ENCODE results near the gene NTF4.

NTF4 gene

GRCh38 chr19:49091391-49092038 lies 26.9 kb upstream of the NTF4 start:
- no peak for DNase-seq (ENCODE audit: low spot score)

- DNase-seq (ENCODE audit: low spot score): no peak
Observed at GRCh38 chr19:49086296-49086695, 21.7 kb upstream of the NTF4 start.

DNA sequence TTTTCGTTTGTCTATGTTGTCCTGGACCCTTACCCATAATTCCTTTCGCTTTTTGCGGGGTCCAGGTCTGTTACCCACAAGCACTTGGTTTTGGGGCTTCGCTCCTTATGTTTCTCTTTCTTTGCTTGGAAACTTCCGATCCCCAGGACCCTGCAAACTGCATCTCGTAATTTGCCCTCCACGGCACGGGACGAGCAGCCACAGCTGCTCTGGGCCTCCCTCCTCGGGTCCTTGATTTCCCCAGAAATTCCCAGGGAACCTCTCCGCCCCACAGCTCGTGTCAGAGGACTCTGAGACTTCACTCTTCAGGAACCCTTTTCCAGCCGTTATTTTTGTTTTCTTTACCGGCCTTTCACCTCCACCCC lies 21.2 kb upstream of the NTF4 start:
- no peak for DNase-seq (ENCODE audit: low spot score)

DNA sequence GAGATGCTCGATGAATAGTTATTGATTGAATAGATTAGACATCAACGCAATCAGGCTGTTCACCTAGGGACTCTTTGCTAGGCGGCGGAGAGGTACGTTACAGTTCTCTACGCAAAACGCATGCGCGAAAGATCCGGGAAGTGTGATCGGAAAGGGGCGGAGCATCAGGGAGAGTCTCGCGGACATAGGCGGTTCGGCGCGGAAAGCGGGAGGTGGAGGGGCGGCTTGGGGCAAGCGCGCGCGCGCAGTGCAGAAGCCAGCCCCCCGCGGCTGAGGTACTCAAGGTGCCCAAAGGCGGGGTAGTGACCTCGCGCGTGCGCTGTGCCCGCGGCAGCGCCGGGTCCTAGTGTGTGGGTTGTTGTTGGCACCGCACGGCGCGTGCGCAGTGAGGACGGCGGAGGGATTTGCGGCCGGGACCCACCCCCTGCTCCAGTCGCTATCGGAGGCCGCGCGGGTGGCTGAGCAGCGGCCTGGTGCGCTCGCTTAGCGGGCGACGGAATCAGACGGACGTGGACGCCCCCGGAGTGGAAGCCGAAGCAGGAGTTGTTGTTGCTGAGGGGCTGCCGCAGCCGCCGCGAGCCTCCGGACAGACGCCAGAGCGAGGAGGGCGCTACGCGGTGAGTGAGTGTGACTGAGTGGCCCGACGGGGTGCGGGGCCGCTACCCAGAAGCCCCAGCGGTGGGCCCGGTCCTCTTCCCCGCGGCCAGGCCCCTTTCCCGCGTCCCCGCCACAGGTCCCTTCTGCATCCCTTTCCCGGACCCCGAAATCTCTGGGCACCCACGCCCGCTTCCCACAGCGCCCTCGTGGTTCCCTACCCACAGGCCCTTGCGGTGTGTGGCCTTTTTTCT lies 20.6 kb upstream of the NTF4 start, which contains the start of gene SNRNP70:
TSS of gene SNRNP70 (plus strand) at position 432 of the 848 bp plus-strand sequence. CDS start 964 bp downstream, outside the sequence.
- peak; percentile 100 for DNase-seq (ENCODE audit: low spot score)

DNA sequence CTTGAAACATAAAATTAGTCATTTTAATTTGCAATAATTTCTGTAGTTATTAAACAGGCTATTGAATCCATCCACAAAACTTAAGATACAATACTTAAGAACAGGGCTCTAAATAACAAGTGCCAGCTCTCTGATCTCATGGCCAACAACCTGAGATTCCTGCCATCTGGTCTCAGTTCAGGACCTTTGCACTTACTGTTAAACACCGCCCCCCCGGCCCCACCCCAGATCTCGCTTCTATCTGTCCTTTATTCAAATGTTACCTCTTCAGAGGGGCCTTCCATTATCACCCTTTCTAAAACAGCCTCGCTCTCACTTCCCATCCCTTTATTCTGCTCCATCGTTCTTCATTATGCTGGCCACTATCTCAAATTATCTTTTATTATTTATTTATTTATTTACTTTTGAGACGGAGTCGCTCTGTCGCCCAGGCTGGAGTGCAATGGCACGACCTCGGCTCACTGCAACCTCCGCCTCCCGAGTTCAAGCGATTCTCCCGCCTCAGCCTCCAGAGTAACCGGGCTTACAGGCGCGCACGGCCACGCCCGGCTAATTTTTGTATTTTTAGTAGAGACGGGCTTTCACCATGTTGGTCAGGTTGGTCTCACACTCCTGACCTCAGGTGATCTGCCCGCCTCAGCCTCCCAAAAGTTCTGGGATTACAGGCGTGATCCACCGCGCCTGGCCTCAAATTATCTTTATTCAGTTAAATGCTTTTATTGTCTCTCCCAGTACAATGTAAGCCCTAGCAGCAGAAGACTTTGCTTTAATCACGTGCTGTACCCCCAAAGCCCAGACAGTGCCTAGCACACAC lies 19.8 kb upstream of the NTF4 start:
- DNase-seq (ENCODE audit: low spot score): no peak

- no peak for DNase-seq (ENCODE audit: low spot score)
Observed at GRCh38 chr19:49081273-49081672, 16.7 kb upstream of the NTF4 start.

DNA sequence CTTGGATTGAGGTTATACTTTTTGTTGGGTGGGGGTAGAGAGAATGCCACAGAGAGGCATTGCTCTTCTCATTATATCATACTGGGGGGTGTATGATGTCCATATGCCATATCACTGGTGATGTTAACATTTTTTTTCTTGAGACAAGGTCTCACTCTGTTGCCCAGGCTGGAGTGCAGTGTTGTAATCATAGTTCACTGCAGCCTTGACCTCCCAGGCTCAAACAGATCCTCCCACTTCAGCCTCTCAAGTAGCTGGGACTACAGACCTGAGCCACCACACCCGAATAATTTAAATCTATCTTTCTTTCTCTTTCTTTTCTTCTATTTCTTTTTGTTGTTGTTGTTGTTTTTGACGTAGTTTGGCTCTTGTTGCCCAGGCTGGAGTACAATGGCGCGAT lies 15.8 kb upstream of the NTF4 start:
- DNase-seq (ENCODE audit: low spot score): no peak

DNA sequence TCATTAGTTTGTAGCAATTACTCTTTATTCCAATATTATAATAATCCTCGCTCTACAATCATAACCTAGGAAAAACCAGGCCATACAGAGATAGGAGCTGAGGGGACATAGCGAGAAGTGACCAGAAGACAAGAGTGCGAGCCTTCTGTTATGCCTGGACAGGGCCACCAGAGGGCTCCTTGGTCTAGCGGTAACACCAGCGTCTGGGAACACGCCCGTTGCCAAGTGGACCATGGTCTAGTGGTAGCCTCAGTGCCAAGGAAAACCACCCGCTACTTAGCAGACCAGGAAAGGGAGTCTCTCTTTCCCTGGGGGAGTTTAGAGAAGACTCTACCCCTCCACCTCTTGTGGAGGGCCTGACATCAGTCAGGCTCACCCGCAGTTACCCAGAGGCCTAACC lies 10.3 kb upstream of the NTF4 start:
- peak; percentile 64 for DNase-seq (ENCODE audit: low spot score)

DNA sequence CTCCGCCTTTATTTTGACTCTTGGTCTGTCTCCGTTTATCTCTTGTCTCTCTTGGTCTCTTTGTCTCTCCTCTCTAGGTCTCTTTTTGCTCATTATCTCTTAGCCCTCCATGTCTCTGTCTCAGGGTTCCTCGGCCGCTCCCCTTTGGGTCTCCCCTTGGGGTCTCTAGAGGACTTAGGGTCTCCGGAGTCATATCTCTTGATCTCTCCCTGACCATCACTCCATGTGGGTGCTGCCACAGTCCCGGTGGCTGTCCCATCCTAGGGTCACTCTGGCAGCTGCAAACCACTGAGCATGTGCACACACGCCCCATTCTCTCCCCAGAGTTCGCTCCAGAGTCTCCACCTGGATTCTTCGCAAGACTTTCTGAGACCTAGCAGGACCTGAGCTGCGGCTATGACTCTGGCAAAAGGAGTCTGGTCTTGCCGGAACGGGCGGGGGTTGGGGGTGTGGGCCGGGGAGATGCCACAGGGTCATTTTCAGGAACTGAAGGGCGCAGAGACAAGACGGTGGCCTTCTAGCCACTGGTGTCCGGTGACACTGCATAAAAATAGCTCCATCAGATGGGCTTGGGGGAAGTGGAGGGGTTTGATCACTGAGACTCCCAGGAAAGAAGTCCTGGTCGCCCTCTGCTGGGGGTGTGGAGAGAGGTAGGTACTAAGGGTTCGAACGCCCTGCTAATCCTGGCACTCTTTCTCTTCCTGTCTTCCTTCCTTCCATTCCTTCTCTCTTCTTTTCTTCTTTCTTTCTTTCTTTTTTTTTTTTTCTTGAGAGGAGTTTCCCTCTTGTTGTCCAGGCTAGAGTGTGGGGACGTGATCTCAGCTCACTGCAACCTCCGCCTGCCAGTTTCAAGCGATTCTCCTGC lies 9.1 kb upstream of the NTF4 start:
- DNase-seq (ENCODE audit: low spot score): no peak

DNA sequence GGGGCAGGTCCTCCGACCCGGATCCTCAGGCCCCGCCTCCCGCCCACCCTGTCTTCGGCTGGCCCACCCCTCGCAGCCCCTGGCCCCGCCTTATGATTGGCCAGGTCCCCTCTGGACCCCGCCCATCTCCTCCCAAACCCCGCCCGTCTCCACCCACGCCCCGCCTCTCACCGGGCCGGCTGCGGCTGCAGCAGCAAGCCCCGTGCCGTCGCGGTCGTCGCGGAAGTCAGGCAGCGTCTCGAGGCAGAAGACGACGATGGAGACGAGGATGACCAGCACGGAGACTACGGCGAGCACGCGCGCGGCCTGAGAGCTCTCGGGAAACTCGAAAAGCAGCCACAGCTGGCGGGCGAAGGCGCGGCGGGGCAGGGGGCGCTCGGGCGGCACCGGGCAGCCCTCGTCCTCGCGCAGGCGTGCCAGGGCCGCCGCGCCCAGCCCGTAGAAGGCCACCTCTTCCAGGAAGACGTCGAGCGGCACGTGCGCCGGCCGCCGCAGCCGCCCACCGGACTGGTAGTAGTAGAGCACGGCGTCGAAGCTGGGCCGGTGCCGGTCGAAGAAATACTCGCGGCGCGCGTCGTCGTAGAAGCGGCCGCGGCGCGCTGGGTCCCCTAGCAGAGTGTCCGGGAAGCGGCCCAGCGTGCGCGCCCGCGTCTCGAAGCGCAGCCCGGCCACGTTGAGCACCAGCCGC lies 7.4 kb upstream of the NTF4 start:
- peak; percentile 89 for DNase-seq (ENCODE audit: low spot score)

- no peak for DNase-seq (ENCODE audit: low spot score)
Observed at GRCh38 chr19:49070416-49070815, 5.8 kb upstream of the NTF4 start.

DNA sequence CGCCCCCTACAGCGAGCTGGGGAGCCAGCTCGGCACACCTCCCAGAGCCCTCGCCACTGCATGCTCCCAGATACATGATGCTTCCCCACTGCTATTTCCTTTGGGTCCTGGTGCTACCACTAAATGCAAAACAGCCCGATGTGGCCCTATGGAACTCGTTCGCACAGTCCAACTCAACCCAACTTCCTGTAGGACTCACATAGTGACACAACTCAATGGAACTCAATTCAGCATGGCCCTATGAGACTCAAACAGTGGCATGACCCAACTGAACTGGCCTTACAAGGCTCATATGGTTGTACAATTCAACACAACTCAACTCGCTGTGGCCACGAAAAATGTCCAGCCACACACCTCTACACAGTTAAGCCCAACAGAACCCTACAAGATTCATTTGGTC lies 4.4 kb upstream of the NTF4 start:
- no peak for DNase-seq (ENCODE audit: low spot score)

DNA sequence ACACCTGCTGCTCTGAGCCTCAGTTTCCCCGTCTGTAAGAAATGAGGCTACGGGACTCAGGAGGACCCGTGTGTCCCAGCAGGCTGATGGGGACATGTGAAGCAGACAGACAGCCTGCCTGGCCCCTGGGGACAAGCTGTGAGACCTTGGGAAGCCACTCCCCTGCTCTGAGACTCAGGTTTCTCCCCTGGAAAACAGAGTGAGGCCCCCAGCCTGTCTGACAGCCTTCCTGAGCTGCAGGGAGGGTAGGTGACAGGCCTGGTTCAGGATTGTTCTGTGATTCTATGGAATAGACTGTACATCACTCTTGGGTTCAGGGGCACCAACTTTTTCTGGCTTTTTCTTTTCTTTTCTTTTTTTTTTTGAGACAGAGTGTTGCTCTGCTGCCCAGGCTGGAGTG lies 2.9 kb upstream of the NTF4 start:
- DNase-seq (ENCODE audit: low spot score): no peak

- no peak for DNase-seq (ENCODE audit: low spot score)
Observed at GRCh38 chr19:49065905-49066512, 1.4 kb upstream of the NTF4 start.

DNA sequence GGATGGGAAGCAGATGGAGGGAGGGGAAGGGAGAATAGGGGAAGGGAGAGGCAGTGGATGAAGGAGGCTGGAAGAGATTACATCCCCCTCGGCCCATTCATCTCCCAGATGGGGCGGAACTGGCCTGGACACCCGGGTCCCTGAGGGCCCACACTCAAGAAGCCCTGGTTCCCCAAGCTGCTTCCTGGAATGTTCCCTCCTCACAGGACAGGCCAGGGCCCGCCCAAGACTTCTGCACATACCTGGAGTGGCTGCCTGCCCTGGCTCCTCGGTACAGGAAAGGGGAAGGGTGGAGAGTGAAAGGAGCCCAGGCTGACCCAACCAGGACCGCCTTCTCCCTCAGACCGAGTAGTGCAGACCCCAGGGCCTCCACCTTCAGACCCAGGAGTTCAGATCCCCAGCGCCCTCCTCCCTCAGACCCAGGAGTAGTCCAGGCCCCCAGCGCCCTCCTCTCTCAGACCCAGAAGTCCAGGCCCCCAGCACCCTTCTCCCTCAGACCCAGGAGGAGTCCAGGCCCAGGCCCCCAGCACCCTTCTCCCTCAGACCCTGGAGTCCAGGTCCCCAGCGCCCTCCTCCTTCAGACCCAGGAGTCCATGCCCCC lies 489 bp downstream of the NTF4 start:
- no peak for DNase-seq (ENCODE audit: low spot score)

GRCh38 chr19:49061445-49061844 lies 3.2 kb downstream of the NTF4 start:
- DNase-seq (ENCODE audit: low spot score): no peak

- no peak for DNase-seq (ENCODE audit: low spot score)
Observed at GRCh38 chr19:49061000-49061399, 3.6 kb downstream of the NTF4 start.

GRCh38 chr19:49059053-49059452 lies 5.6 kb downstream of the NTF4 start:
- DNase-seq (ENCODE audit: low spot score): no peak

GRCh38 chr19:49058562-49058961 lies 6.1 kb downstream of the NTF4 start:
- peak; percentile 65 for DNase-seq (ENCODE audit: low spot score)

DNA sequence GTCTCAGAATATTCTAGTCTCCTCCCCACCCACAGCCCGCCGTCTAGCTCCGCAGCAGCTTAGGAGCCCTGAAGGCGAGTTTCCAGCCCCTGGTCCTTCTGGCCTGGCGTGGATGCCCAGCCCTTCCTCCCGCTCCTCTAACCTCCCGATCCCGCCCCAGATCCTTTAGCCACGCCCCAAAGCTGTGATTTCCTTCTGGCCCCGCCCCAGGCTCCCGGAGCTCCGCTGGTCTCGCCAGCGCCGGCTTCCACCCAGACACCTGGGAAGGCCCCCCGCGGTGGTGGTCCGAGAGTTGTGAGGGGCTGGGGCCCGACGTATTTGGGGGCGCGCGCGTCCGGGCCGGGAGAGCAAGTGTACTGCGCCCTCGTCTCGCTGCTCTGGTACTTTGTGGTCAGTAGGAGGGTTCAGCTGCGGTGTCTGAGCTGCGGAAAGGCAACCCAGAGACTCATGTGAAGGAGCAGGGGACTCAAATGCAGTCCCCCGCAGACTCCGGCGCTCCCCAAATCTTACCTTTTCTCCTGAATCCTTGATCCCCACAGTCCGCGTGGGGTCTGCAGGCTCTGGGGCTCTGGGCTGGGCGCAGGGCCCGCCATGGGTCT lies 6.9 kb downstream of the NTF4 start, which contains the start of gene CGB7:
TSS of gene CGB7 (minus strand) at position 114 of the 599 bp plus-strand sequence. CDS start 2,374 bp downstream, outside the sequence.
- peak; percentile 85 for DNase-seq (ENCODE audit: low spot score)

All from ecto neural progenitor cell (in vitro differentiated cells).